PC-9 (cell line): ENCODE measurements around the gene LRP2. TPM values are rescaled to one million over a fixed set of nuclear protein-coding genes. Genes with fewer than 3 reads are reported as not detected.
"Not testable (repeated sequence)": the region's sequence is repeated elsewhere in the genome, so short reads cannot be mapped to it uniquely, and the experiment has no call there.

Experiments used
- BruUV-seq: library from RNA; stranded (reverse); fragments of 400-500 nt; replicated peaks from 2 replicates; lab custom pipeline; 2021; lab: Mats Ljungman, UMichigan
- CTCF ChIA-PET: fragments of 300-600 bp; sonication (Branson Sonifier 250); formaldehyde crosslinking; loops from one replicate; lab custom pipeline; 2022; ENCODE audit warnings: antibody characterized with exemption; lab: Charles Lee
- POLR2A ChIA-PET: fragments of 300-600 bp; sonication (Branson Sonifier 250); formaldehyde crosslinking; loops from one replicate; lab custom pipeline; 2022; ENCODE audit warnings: antibody characterized with exemption; ENCODE audit not compliant: unreplicated experiment; lab: Charles Lee
- DNase-seq, 2 experiments: peaks; one replicate each; pipeline versions ENCODE4 v3.0.0 to v3.0.0-alpha.2; 2015 to 2022; ENCODE audit warnings: mixed read lengths in 1 of 2
- H2AFZ ChIP-seq: fragments of 200-600 bp; sonication (generic); 2 replicates; pipeline ENCODE4 v1.8.1; 2017; ENCODE audit warnings: antibody characterized with exemption
- H3F3A ChIP-seq: fragments of 200-600 bp; sonication (generic); 2 replicates; pipeline ENCODE4 v1.8.1; 2017; ENCODE audit warnings: antibody characterized with exemption, mild to moderate bottlenecking, low read depth; ENCODE audit not compliant: insufficient read depth
- H3K27ac ChIP-seq: fragments of 200-600 bp; sonication (generic); 2 replicates; pipeline ENCODE4 v1.6.1; 2016; ENCODE audit warnings: mixed run types
- H3K27me3 ChIP-seq: fragments of 200-600 bp; sonication (generic); 2 replicates; pipeline ENCODE4 v1.6.1; 2016; ENCODE audit warnings: low read depth, mixed run types; ENCODE audit not compliant: insufficient read depth
- H3K36me3 ChIP-seq: fragments of 200-600 bp; sonication (generic); 2 replicates; pipeline ENCODE4 v1.6.1; 2016; ENCODE audit warnings: low read depth, mixed run types
- H3K4me1 ChIP-seq: fragments of 200-600 bp; sonication (generic); replicated peaks from 2 replicates; pipeline ENCODE4 v1.6.1; 2016; ENCODE audit warnings: mixed run types; ENCODE audit not compliant: insufficient read depth
- H3K4me2 ChIP-seq: fragments of 200-600 bp; sonication (generic); 2 replicates; pipeline ENCODE4 v1.6.1; 2017; ENCODE audit warnings: mixed run types
- H3K4me3 ChIP-seq: fragments of 200-600 bp; sonication (generic); 2 replicates; pipeline ENCODE4 v1.6.1; 2016; ENCODE audit warnings: mixed run types
- H3K79me2 ChIP-seq: fragments of 200-600 bp; sonication (generic); 2 replicates; pipeline ENCODE4 v1.6.1; 2017; ENCODE audit warnings: low read depth, mixed run types
- H3K9me2 ChIP-seq: fragments of 200-600 bp; sonication (generic); 2 replicates; pipeline ENCODE4 v1.8.1; 2017; ENCODE audit warnings: mild to moderate bottlenecking; ENCODE audit not compliant: insufficient read depth
- H3K9me3 ChIP-seq: fragments of 200-600 bp; sonication (generic); 2 replicates; pipeline ENCODE4 v1.8.1; 2016; ENCODE audit warnings: low read depth; ENCODE audit not compliant: insufficient read depth
- H4K20me1 ChIP-seq: fragments of 200-600 bp; sonication (generic); 2 replicates; pipeline ENCODE4 v1.8.1; 2017; ENCODE audit not compliant: insufficient read depth
- EZH2 ChIP-seq: fragments of 200-600 bp; sonication (generic); IDR thresholded peaks from 2 replicates; pipeline ENCODE4 v1.8.0; 2017; ENCODE audit warnings: antibody characterized with exemption, low read depth
- intact Hi-C: fragments of 100-400 bp; cut with micrococcal nuclease; formaldehyde crosslinking; loops from one replicate; pipeline ENCODE4 v1.10.0; 2022; ENCODE audit not compliant: unreplicated experiment
- total RNA-seq: library from RNA; stranded (reverse); gene quantifications from 2 replicates; pipeline ENCODE4 v1.2.3, GENCODE V29; 2021
- TF ChIP-seq, protein P1 (sequence below): fragments of 200-600 bp; sonication (generic); conservative IDR thresholded peaks from 2 replicates; pipeline ENCODE4 v1.6.1; 2017; ENCODE audit warnings: mixed run types, antibody characterized with exemption, mild to moderate bottlenecking, moderate library complexity

LRP2 gene
- total RNA-seq, 1 experiment from 2014 or later: not detected

DNA sequence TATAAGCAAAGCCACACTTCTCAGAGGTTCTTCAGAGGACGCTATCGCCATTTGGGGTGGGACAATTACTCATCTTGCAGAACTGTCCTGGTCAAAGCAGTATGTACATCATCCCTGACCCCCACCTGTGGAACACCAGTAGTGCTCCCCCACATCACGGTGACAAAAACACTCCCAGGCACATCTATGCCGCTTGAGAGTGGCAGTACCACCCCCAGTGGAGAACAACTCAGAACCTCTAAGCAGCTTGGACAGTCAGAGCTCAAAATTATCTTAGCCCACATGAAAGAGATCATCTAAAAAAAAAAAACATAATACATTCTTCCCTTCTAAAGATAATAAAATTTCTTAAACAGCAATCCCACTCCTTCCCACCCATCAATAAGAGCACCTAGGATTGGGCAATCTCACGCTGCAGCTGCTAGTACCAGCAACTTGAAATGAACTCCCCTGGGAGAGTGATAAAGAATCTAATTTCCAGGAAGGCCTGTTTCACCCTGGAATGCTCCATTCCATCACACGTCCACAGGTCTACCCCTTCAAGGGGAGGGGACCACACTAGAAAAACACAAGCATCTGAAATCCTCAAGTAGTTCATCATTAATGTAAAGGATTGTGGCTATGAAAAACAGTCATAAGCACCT is 31.7 kb downstream of the LRP2 start:
- Histone ChIP-seq H3K36me3 (no peaks in the 10 kb centered on the region), H3K9me2 (no peaks in the 10 kb centered on the region), H2AFZ (no peak overlapping the region), H3K9me3 (no peaks in the 10 kb centered on the region), H3F3A (no peaks in the 10 kb centered on the region), H3K79me2 (no peaks in the 10 kb centered on the region), H3K4me2 (no peak overlapping the region), H3K27ac (no peak overlapping the region), H4K20me1 (no peaks in the 10 kb centered on the region), H3K27me3 (no peaks in the 10 kb centered on the region), H3K4me1 (no peaks in the 10 kb centered on the region), H3K4me3 (no peak overlapping the region)
- no TSS peak for BruUV-seq
- intact Hi-C loops: no loop called here
- DNase-seq: no peak
- ChIA-PET CTCF (no interaction called here), POLR2A (no interaction called here)
- TF ChIP-seq EZH2: no peak
- TF ChIP-seq, protein P1, sequence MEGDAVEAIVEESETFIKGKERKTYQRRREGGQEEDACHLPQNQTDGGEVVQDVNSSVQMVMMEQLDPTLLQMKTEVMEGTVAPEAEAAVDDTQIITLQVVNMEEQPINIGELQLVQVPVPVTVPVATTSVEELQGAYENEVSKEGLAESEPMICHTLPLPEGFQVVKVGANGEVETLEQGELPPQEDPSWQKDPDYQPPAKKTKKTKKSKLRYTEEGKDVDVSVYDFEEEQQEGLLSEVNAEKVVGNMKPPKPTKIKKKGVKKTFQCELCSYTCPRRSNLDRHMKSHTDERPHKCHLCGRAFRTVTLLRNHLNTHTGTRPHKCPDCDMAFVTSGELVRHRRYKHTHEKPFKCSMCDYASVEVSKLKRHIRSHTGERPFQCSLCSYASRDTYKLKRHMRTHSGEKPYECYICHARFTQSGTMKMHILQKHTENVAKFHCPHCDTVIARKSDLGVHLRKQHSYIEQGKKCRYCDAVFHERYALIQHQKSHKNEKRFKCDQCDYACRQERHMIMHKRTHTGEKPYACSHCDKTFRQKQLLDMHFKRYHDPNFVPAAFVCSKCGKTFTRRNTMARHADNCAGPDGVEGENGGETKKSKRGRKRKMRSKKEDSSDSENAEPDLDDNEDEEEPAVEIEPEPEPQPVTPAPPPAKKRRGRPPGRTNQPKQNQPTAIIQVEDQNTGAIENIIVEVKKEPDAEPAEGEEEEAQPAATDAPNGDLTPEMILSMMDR: no peak

DNA sequence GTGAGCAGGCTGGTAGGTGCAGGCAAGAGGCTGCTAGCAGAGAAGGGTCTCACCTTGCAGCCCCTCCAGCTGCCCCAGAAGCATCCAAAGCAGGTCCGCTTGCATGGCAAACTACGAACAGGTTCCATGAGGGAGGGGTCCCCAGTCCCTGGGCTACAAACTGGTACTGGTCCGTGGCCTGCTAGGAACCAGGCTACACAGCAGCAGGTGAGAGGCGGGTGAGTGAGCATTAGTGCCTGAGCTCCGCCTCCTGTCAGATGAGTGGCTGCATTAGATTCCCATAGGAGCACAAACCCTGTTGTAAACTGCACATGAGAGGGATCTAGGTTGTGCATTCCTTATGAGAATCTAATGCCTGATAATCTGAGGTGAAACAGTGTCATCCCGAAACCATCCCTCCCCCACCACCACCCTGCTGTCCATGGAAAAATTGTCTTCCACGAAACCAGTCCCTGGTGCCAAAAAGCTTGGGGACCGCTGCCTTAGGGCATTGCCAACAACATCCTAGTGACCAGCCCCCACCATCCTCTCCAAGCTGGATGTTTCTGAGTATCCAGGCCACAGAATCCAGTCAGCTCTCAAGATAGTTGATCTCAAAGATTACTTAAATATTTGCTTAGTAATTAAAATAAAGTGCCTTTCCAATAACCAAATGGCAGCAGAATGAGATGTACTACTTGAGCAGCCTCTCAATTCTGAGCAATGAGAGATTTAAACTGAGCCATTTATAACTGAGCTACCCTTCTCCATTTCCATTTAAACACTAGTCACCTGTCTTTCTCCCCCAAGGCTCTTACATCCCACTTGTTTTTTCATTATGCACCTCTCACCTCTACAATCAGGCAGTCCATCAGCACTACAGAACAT is 32.4 kb downstream of the LRP2 start:
- Histone ChIP-seq H4K20me1 (no peaks in the 10 kb centered on the region), H3K9me2 (no peaks in the 10 kb centered on the region), H3F3A (no peaks in the 10 kb centered on the region), H3K36me3 (no peaks in the 10 kb centered on the region), H3K27ac (no peak overlapping the region), H3K4me3 (no peak overlapping the region), H3K27me3 (no peaks in the 10 kb centered on the region), H2AFZ (no peak overlapping the region), H3K4me2 (no peak overlapping the region), H3K4me1 (no peaks in the 10 kb centered on the region), H3K9me3 (no peaks in the 10 kb centered on the region), H3K79me2 (no peaks in the 10 kb centered on the region)
- ChIA-PET CTCF (no interaction called here), POLR2A (no interaction called here)
- no TSS peak for BruUV-seq
- intact Hi-C loops: no loop called here
- DNase-seq: no peak
- TF ChIP-seq, protein P1: no peak
- no peak for TF ChIP-seq EZH2

DNA sequence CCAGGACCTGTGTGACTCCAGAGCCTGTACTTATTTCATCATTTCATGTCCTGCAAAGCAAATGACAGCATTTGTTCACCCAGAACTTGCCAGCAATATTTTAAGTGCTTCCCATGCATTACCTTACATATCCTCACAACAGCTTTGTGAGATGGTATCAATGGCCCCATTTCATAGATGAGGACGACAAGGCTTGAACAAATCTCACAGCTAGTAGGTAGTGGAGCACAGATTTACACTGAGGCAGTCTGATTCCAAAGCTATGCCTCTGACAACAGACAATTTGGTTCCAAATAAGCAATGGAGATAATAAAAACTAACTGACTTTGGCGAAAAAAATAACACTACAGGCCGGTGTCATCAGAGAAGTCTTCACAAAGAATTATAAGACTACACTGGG is 33.5 kb downstream of the LRP2 start:
- TF ChIP-seq EZH2: no peak
- TF ChIP-seq, protein P1: no peak
- H4K20me1 ChIP-seq: no peaks in the 10 kb centered on the region
- no peaks in the 10 kb centered on the region for H3F3A ChIP-seq
- H3K27ac ChIP-seq: no peak overlapping the region
- H3K9me2 ChIP-seq: no peaks in the 10 kb centered on the region
- CTCF ChIA-PET: no interaction called here
- no peaks in the 10 kb centered on the region for H3K79me2 ChIP-seq
- intact Hi-C loops: no loop called here
- no peak overlapping the region for H3K4me2 ChIP-seq
- H3K36me3 ChIP-seq: no peaks in the 10 kb centered on the region
- POLR2A ChIA-PET: no interaction called here
- no peaks in the 10 kb centered on the region for H3K27me3 ChIP-seq
- no peak for DNase-seq
- BruUV-seq: no TSS peak
- no peaks in the 10 kb centered on the region for H3K9me3 ChIP-seq
- H2AFZ ChIP-seq: no peak overlapping the region
- no peak overlapping the region for H3K4me3 ChIP-seq
- no peaks in the 10 kb centered on the region for H3K4me1 ChIP-seq

DNA sequence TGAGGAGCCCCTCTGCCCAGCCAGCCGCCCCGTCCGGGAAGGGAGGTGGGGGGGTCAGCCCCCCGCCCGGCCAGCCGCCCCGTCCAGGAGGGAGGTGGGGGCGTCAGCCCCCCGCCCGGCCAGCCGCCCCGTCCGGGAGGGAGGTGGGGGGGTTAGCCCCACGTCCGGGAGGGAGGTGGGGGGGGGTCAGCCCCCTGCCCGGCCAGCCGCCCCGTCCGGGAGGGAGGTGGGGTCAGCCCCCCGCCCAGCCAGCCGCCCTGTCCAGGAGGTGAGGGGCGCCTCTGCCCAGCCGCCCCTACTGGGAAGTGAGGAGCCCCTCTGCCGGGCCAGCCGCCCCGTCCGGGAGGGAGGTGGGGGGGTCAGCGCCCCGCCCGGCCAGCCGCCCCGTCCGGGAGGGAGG is 34.5 kb downstream of the LRP2 start:
- CTCF ChIA-PET: not testable (repeated sequence)

DNA sequence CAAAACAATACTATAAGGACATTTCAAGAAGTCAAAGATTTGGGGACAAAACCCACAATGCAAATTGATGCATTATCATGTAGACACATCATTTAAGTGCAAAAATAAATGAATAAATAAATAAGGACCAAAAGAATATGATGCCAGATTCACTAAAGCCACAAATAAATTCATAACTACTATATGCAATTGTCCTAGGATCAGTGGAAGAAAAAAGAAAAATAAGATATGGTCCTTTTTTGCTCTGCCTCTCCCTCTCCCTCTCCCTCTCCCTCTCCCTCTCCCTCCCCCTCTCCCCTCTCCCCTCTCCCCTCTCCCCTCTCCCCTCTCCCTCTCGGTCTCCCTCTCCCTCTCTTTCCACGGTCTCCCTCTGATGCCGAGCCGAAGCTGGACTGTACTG is 36.4 kb downstream of the LRP2 start:
- intact Hi-C loops, H3K4me3 ChIP-seq, H3K9me3 ChIP-seq, CTCF ChIA-PET, H3K27ac ChIP-seq, H3K9me2 ChIP-seq, H3F3A ChIP-seq, H3K36me3 ChIP-seq, H3K79me2 ChIP-seq, BruUV-seq, POLR2A ChIA-PET, H3K4me1 ChIP-seq, DNase-seq, H3K4me2 ChIP-seq, H3K27me3 ChIP-seq, H4K20me1 ChIP-seq, H2AFZ ChIP-seq: not testable (repeated sequence)

More for the DNA sequence above, 34.5 kb downstream of the LRP2 start:
- POLR2A ChIA-PET, H3K4me2 ChIP-seq, DNase-seq, H4K20me1 ChIP-seq, H3K9me2 ChIP-seq, H3F3A ChIP-seq, H3K27ac ChIP-seq, H3K27me3 ChIP-seq, BruUV-seq, H3K4me3 ChIP-seq, H3K36me3 ChIP-seq, H3K79me2 ChIP-seq, intact Hi-C loops, H3K9me3 ChIP-seq, H2AFZ ChIP-seq, H3K4me1 ChIP-seq: not testable (repeated sequence)
